Caco-2 (cell line): ENCODE results near the gene PTPRO. TPM values are rescaled to one million over a fixed set of nuclear protein-coding genes. Genes with fewer than 3 reads are reported as not detected.
A peak's percentile ranks its signal among the peaks of the same experiment; 100 is the strongest.

Source experiments
- Bru-seq: library from RNA; stranded (reverse); fragments of 400-500 nt; gene quantifications from one replicate; lab custom pipeline; 2021; lab: Mats Ljungman, UMichigan
- BruChase-seq, 2 experiments: library from RNA; stranded (reverse); fragments of 400-500 nt; gene quantifications; one replicate each; lab custom pipeline; 2021; lab: Mats Ljungman, UMichigan
- BruUV-seq: library from RNA; stranded (reverse); fragments of 400-500 nt; replicated peaks from 2 replicates; lab custom pipeline; 2021; lab: Mats Ljungman, UMichigan
- CTCF ChIA-PET: fragments of 300-600 bp; sonication (Branson Sonifier 250); formaldehyde crosslinking; loops from one replicate; lab custom pipeline; 2022; ENCODE audit warnings: antibody characterized with exemption; lab: Charles Lee
- POLR2A ChIA-PET: fragments of 300-600 bp; sonication (Branson Sonifier 250); formaldehyde crosslinking; loops from one replicate; lab custom pipeline; 2022; ENCODE audit warnings: antibody characterized with exemption; lab: Charles Lee
- DNase-seq, 2 experiments: peaks; one replicate each; pipeline versions ENCODE4 v3.0.0 to v3.0.0-alpha.2; 2020 to 2022
- H3K27me3 ChIP-seq: replicated peaks from 2 replicates; pipeline ENCODE4 v1.6.0; 2011; ENCODE audit warnings: low read length; ENCODE audit not compliant: control insufficient read depth, insufficient read depth
- H3K36me3 ChIP-seq: 2 replicates; pipeline ENCODE4 v1.5.1; 2011; ENCODE audit warnings: low read length; ENCODE audit not compliant: control insufficient read depth, insufficient read depth
- H3K4me1 ChIP-seq: fragments of 250-450 bp; sonication (Bioruptor Pico); 2 replicates; pipeline ENCODE4 v1.5.1; 2020; ENCODE audit warnings: mild to moderate bottlenecking
- H3K4me3 ChIP-seq: 2 replicates; pipeline ENCODE4 v1.5.1; 2011; ENCODE audit warnings: low read depth, mild to moderate bottlenecking, control low read depth, low read length
- H3K9me3 ChIP-seq: fragments of 250-450 bp; sonication (Bioruptor Pico); 2 replicates; pipeline ENCODE4 v1.5.1; 2020; ENCODE audit warnings: mild to moderate bottlenecking, moderate library complexity
- H3K27ac Mint-ChIP-seq: one replicate; pipeline ENCODE4 v1.8.0; 2022; ENCODE audit warnings: mixed read lengths; ENCODE audit not compliant: unreplicated experiment
- H3K27me3 Mint-ChIP-seq: one replicate; pipeline ENCODE4 v1.8.0; 2022; ENCODE audit warnings: mixed read lengths; ENCODE audit not compliant: insufficient read depth, unreplicated experiment
- H3K36me3 Mint-ChIP-seq: one replicate; pipeline ENCODE4 v1.8.0; 2022; ENCODE audit warnings: mild to moderate bottlenecking, mixed read lengths; ENCODE audit not compliant: insufficient read depth, unreplicated experiment
- H3K4me1 Mint-ChIP-seq: one replicate; pipeline ENCODE4 v1.8.0; 2022; ENCODE audit warnings: low read depth, mixed read lengths; ENCODE audit not compliant: unreplicated experiment
- H3K4me3 Mint-ChIP-seq: one replicate; pipeline ENCODE4 v1.8.0; 2022; ENCODE audit warnings: mild to moderate bottlenecking, moderate library complexity, mixed read lengths; ENCODE audit not compliant: unreplicated experiment
- H3K9me3 Mint-ChIP-seq: one replicate; pipeline ENCODE4 v1.8.0; 2022; ENCODE audit warnings: mixed read lengths; ENCODE audit not compliant: unreplicated experiment
- CTCF ChIP-seq, 2 experiments: fragments of 200-600 bp in 1 of 2; IDR thresholded peaks; 1 replicate in 1 of 2; 2 replicates in 1 of 2; pipeline versions ENCODE4 v1.5.1 to v1.8.0; 2011 to 2022; ENCODE audit warnings: antibody characterized with exemption in 1 of 2, control low read depth in 1 of 2, inconsistent platforms in 1 of 2, low read depth in 1 of 2, low read length in 1 of 2, mild to moderate bottlenecking in 1 of 2, moderate library complexity in 1 of 2; ENCODE audit not compliant: insufficient read depth in 1 of 2, severe bottlenecking in 1 of 2, unreplicated experiment in 1 of 2
- intact Hi-C: fragments of 100-400 bp; cut with micrococcal nuclease; formaldehyde crosslinking; loops from one replicate; pipeline ENCODE4 v1.10.0; 2022; ENCODE audit not compliant: unreplicated experiment
- long read RNA-seq: library from polyadenylated mRNA; stranded (forward); transcript quantifications from one replicate; pipeline ENCODE4 v2.0.0, GENCODE V29; 2022
- total RNA-seq: library from RNA; stranded (reverse); gene quantifications from 2 replicates; pipeline ENCODE4 v1.2.3, GENCODE V29; 2022

PTPRO gene
- total RNA-seq (not detected in 2 replicates), Bru-seq, nascent RNA (percentile 1 among the genes with signal in this experiment), BruChase-seq, experiment 1, labeled RNA remaining after a 2-hour chase (percentile 0 among the genes with signal in this experiment), BruChase-seq, experiment 2, labeled RNA remaining after a 6-hour chase (percentile 1 among the genes with signal in this experiment)
- long read RNA-seq: 0 reads

GRCh38 chr12:15322164-15323061 lies at the start of gene PTPRO:
PTPRO (plus strand) TSS chr12:15322508.
- peaks cover 13% of the 10 kb centered on the region for H3K27me3 Mint-ChIP-seq
- no peaks in the 10 kb centered on the region for H3K4me1 ChIP-seq
- no peak within 1 kb of the TSS for H3K4me3 ChIP-seq
- intact Hi-C loops: no loop called here
- no TSS peak for BruUV-seq
- H3K9me3 Mint-ChIP-seq: no peaks in the 10 kb centered on the region
- H3K9me3 ChIP-seq: no peaks in the 10 kb centered on the region
- TF ChIP-seq CTCF (IDR thresholded peaks at IDR 0.05; ENCODE audit: insufficient read depth in 1 of 2, low read depth in 1 of 2, low read length in 1 of 2, severe bottlenecking in 1 of 2, unreplicated experiment in 1 of 2): no peak
- ChIA-PET POLR2A (no interaction called here), CTCF (no interaction called here)
- no peaks in the 10 kb centered on the region for H3K36me3 ChIP-seq
- H3K36me3 Mint-ChIP-seq: no peaks in the 10 kb centered on the region
- no peak within 1 kb of the TSS for H3K27ac Mint-ChIP-seq
- H3K4me3 Mint-ChIP-seq: no peak within 1 kb of the TSS
- DNase-seq: no peak
- H3K4me1 Mint-ChIP-seq: no peaks in the 10 kb centered on the region
- H3K27me3 ChIP-seq: no peaks in the 10 kb centered on the region

GRCh38 chr12:15273896-15274295 lies 48.4 kb upstream of the PTPRO start:
- Histone ChIP-seq H3K9me3 (no peaks in the 10 kb centered on the region), H3K4me3 (no peak overlapping the region), H3K36me3 (no peaks in the 10 kb centered on the region), H3K27me3 (no peaks in the 10 kb centered on the region), H3K4me1 (no peaks in the 10 kb centered on the region)
- BruUV-seq: no TSS peak
- Mint-ChIP-seq H3K4me1 (no peaks in the 10 kb centered on the region), H3K27ac (no peak overlapping the region), H3K9me3 (no peaks in the 10 kb centered on the region), H3K27me3 (peaks cover 8% of the 10 kb centered on the region), H3K36me3 (no peaks in the 10 kb centered on the region), H3K4me3 (no peak overlapping the region)
- CTCF ChIA-PET: no interaction called here
- intact Hi-C loops: no loop called here
- no peak for DNase-seq
- POLR2A ChIA-PET: no interaction called here
- no peak for TF ChIP-seq CTCF (IDR thresholded peaks at IDR 0.05; ENCODE audit: insufficient read depth in 1 of 2, low read depth in 1 of 2, low read length in 1 of 2, severe bottlenecking in 1 of 2, unreplicated experiment in 1 of 2)

- CTCF ChIA-PET: no interaction called here
- no peaks in the 10 kb centered on the region for H3K36me3 Mint-ChIP-seq
- no peaks in the 10 kb centered on the region for H3K9me3 ChIP-seq
- H3K27me3 Mint-ChIP-seq: peaks cover 8% of the 10 kb centered on the region
- TF ChIP-seq CTCF (IDR thresholded peaks at IDR 0.05; ENCODE audit: insufficient read depth in 1 of 2, low read depth in 1 of 2, low read length in 1 of 2, severe bottlenecking in 1 of 2, unreplicated experiment in 1 of 2): no peak
- POLR2A ChIA-PET: no interaction called here
- intact Hi-C loops: no loop called here
- no peaks in the 10 kb centered on the region for H3K36me3 ChIP-seq
- no peaks in the 10 kb centered on the region for H3K27me3 ChIP-seq
- no peak overlapping the region for H3K4me3 ChIP-seq
- H3K4me1 ChIP-seq: no peaks in the 10 kb centered on the region
- no peak overlapping the region for H3K4me3 Mint-ChIP-seq
- BruUV-seq: no TSS peak
- H3K4me1 Mint-ChIP-seq: no peaks in the 10 kb centered on the region
- no peaks in the 10 kb centered on the region for H3K9me3 Mint-ChIP-seq
- H3K27ac Mint-ChIP-seq: no peak overlapping the region
- DNase-seq: no peak
These were observed 47.7 kb upstream of the PTPRO start for GRCh38 chr12:15274561-15274967.
